Aorta (tissue), 5 donors: ENCODE data around the gene ZNF839. TPM values are rescaled to one million over a fixed set of nuclear protein-coding genes. Genes with fewer than 3 reads are reported as not detected.
"Not testable (repeated sequence)": the region's sequence is repeated elsewhere in the genome, so short reads cannot be mapped to it uniquely, and the experiment has no call there.

ENCODE experiments used
- ATAC-seq: fragments of 200-7000 bp; cut with Tn5 transposase; one replicate; pipeline ENCODE4 v1.9.1; 2022; ENCODE audit warnings: moderate library complexity; ENCODE audit not compliant: low FRiP score
- DNase-seq, 2 donors: peaks; one replicate each; pipeline ENCODE4 v3.0.0-alpha.2; 2020
- H3K27ac ChIP-seq, 2 donors: one replicate each; pipeline ENCODE4 v1.5.1; 2013; ENCODE audit warnings: low read length in 2 of 2, mild to moderate bottlenecking in 2 of 2, moderate library complexity in 2 of 2, control low read depth in 1 of 2, inconsistent platforms in 1 of 2, low read depth in 1 of 2
- H3K27me3 ChIP-seq, 2 donors: one replicate each; pipeline ENCODE4 v1.6.1; 2013; ENCODE audit warnings: control low read depth in 1 of 2, low read length in 1 of 2, mild to moderate bottlenecking in 1 of 2, moderate library complexity in 1 of 2; ENCODE audit not compliant: insufficient read depth in 2 of 2, control insufficient read depth in 1 of 2
- H3K36me3 ChIP-seq, 2 donors: one replicate each; pipeline ENCODE4 v1.6.1; 2013; ENCODE audit warnings: control low read depth in 1 of 2, low read length in 1 of 2, mild to moderate bottlenecking in 1 of 2; ENCODE audit not compliant: insufficient read depth in 2 of 2, control insufficient read depth in 1 of 2
- H3K4me1 ChIP-seq, 2 donors: one replicate each; pipeline ENCODE4 v1.6.1; 2013; ENCODE audit warnings: low read length in 2 of 2, control low read depth in 1 of 2, mild to moderate bottlenecking in 1 of 2, moderate library complexity in 1 of 2; ENCODE audit not compliant: insufficient read depth in 2 of 2, control insufficient read depth in 1 of 2
- H3K4me3 ChIP-seq, 2 donors: one replicate each; pipeline ENCODE4 v1.5.1; 2013; ENCODE audit warnings: low read length in 2 of 2, control low read depth in 1 of 2, mild to moderate bottlenecking in 1 of 2
- H3K9me3 ChIP-seq: one replicate; pipeline ENCODE4 v1.6.1; 2013; ENCODE audit warnings: mild to moderate bottlenecking, low read length; ENCODE audit not compliant: control insufficient read depth
- WGBS, 2 donors: extraction: QIAGEN DNeasy Blood & Tissue Kit; methylation state at CpG; one replicate each; pipeline ENCODE4 v1.1.7; 2013; 5-methylcytosine and 5-hydroxymethylcytosine counted together
- intact Hi-C, 2 donors: fragments of 100-400 bp; cut with DNase I; formaldehyde crosslinking; loops; one replicate each; pipeline versions ENCODE4 v1.14.2 to v1.15.0; 2022
- polyA plus RNA-seq, 2 donors: library from polyadenylated mRNA; stranded (reverse); fragments of 200-250 nt; gene quantifications; one replicate each; pipeline ENCODE4 v1.2.3, GENCODE V29; 2013
- total RNA-seq, 2 donors: library from RNA; stranded (reverse); fragmentation: NEBNext Ultra II Directional; extraction: Animal tissue kit (Norgen Biotek cat#: 25700); gene quantifications; one replicate each; pipeline ENCODE4 v1.2.1, GENCODE V29; 2021
- donor health status: healthy with polysubstance abuse.
- donor health status: Bipolar disorder and iron deficiency.
- donor health status: DM: no; HTN: no; CAD: no.
- donor health status: DM: no; HTN: no; CAD: no.
- donor health status: DM: yes; HTN: yes; CAD: no.

The ZNF839 gene
- total and polyA plus RNA-seq, 4 donors, result 6.0 to 13.1 (median 8.0) TPM

DNA sequence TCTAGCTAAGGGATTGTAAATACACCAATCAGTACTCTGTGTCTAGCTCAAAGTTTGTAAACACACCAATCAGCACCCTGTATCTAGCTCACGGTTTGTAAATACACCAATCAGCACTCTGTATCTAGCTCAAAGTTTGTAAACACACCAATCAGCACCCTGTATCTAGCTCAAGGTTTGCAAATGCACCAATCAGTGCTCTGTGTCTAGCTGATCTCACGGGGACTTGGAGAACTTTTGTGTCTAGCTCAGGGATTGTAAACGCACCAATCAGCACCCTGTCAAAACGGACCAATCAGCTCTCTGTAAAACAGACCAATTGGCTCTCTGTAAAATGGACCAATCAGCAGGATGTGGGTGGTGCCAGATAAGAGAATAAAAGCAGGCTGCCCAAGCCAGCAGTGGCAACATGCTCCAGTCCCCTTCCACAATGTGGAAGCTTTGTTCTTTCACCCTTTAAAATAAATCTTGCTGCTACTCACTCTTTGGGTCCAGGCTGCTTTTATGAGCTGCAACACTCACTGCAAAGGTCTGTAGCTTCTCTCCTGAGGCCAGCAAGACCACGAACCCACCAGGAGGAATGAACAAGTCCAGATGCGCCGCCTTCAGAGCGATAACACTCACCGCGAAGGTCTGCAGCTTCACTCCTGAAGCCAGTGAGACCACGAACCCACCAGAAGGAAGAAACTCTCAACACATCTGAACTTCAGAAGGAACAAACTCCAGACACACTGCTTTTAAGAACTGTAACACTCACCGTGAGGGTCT is 21.1 kb upstream of the ZNF839 start:
- DNase-seq, H3K4me3 ChIP-seq, H3K27ac ChIP-seq, H3K4me1 ChIP-seq, intact Hi-C loops, H3K9me3 ChIP-seq, ATAC-seq, H3K36me3 ChIP-seq, H3K27me3 ChIP-seq: not testable (repeated sequence)
- WGBS, 2 donors, result 92 to 94% methylated on average over 12 of the region's 12 CpGs

DNA sequence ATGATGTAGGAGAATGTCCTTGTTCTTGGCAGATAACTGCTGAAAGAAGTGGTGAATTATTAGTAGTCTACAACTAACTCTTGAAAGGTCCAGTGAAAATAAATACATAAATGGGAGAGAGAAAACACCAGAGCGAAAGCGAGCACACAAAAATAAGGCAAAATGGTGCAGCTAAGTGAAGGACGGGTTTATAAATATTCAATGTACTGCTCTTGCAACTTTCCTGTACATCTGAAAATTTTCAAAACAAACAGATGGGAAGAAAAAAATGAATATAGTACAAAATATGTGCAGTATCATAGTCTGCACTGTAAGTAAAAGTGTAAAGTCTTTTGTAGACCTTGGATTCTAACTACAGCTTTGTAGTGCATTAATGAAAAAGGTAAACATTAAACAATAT is 15.9 kb upstream of the ZNF839 start:
- no peak overlapping the region for H3K27ac ChIP-seq
- H3K4me1 ChIP-seq, result no peaks in the 10 kb centered on the region
- no peak overlapping the region for H3K4me3 ChIP-seq
- H3K27me3 ChIP-seq, result no peaks in the 10 kb centered on the region
- DNase-seq (no peak), ATAC-seq (no peak)
- 93 to 96% methylated on average over 3 of the region's 3 CpGs for WGBS, 2 donors
- no peaks in the 10 kb centered on the region for H3K36me3 ChIP-seq
- H3K9me3 ChIP-seq, result no peaks in the 10 kb centered on the region
- intact Hi-C loops, result no loop called here

DNA sequence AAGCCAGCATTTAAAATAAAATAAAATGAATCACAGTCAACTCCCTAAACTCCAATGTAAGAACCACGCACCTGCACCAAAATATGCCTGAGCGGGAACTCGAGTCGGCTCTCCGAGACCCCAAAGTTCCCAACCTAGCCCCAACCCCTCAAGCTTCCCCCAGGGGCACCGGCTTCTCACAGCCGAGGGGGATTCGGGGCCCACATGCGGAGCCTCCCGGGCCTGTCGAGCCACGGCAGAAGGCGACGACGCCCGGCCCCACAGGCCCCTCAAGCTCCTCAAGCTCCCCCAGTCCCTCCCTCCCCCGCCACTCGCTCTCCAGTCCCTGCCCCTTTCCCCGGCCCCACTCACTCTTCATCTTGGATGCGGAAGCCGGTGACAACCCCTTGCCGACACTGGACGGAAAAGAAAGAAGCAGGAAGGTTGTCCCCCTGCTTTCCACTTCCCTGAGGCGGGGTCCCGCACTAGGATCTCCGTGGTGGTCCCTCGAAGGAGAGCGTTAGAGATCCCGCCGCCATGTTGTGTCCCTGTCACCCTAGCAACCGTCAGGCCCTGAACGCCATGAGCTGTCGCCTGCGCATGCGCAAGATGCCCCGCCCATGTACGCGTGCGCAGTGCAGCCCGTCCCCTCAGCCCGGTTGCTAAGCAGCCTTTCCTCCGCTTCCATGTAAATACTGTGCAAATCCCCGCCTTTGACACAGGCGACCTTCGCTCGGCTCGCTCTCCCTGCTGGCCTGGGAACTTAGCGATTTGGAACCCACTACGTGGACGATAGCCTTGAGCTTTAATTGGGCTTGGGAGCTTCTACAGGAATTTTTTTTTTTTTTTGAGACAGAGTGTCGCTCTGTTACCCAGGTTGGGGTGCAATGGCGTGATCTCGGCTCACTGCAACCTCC is 14.7 kb upstream of the ZNF839 start, which contains the start of gene MOK:
Gene MOK (minus strand): TSS at position 554 of the 896 bp plus-strand sequence. CDS start 196 bp downstream, at position 358.
- intact Hi-C loops, result no loop called here

DNA sequence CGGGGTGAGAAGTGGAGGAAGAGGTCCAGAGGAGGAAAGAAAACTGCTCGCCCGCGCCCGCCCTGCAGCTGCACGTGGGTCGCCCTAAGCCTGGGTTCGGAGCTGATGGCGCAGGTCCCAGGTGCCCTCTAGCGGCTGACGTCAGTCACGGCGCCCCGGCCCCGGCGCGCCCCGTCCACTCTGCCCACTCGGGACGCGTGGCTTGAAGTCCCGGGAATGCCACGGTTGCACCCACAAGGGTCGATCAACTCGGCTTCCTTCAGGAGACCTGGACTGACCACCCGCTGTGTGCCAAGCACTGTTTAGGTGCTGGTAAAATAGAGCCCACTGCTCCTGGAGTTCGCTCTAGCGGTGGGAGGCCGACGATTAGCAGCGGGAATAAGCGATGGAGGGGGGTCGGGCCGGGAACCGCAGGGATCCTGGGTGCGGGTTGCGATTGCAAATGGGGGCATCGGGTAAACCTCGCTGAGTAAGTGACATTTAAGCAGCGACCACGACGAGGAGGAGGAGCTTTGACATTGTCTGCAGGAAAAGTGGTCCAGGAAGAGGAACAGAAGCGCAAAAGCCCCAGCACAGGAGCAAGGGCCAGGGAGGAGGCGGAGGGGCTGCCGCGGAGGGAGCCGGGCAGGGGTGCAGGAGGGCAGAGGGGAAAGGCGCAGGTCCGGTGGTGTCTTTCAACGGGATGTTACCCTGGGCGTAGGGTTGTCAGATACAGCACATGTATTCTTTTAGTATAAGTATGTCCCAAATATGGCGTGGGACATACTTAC is 5.1 kb upstream of the ZNF839 start:
- DNase-seq (peak; percentile 91 to 95), ATAC-seq (peak; percentile 90)
- H3K36me3 ChIP-seq, result no peaks in the 10 kb centered on the region
- peak overlapping the region; percentile 23 to 42 for H3K4me3 ChIP-seq
- no peaks in the 10 kb centered on the region for H3K9me3 ChIP-seq
- no peak overlapping the region for H3K27ac ChIP-seq
- intact Hi-C loops, result loop anchor here (1.0 to 10.0 kb wide), 5 partner anchors 77 to 350 kb away; partner anchors contain the start of genes HSP90AA1 (in 2 of the 2), DYNC1H1 (in 1 of the 2) and WDR20 (in 1 of the 2)
- H3K4me1 ChIP-seq, result no peaks in the 10 kb centered on the region
- H3K27me3 ChIP-seq, result no peaks in the 10 kb centered on the region
- WGBS, 2 donors, result 7 to 8% methylated on average over 52 of the region's 52 CpGs

More for the DNA sequence above, 14.7 kb upstream of the ZNF839 start, which contains the start of gene MOK:
- Histone ChIP-seq H3K4me3 (peak within 1 kb of the TSS; percentile 44 to 64), H3K27ac (no peak within 1 kb of the TSS), H3K4me1 (no peaks in the 10 kb centered on the region), H3K9me3 (no peaks in the 10 kb centered on the region), H3K36me3 (no peaks in the 10 kb centered on the region), H3K27me3 (no peaks in the 10 kb centered on the region)
- ATAC-seq, result peak; percentile 100
- DNase-seq, result peak; percentile 97 to 99
- WGBS, 2 donors, result 0% methylated on average over 50 to 53 of the region's 53 CpGs

DNA sequence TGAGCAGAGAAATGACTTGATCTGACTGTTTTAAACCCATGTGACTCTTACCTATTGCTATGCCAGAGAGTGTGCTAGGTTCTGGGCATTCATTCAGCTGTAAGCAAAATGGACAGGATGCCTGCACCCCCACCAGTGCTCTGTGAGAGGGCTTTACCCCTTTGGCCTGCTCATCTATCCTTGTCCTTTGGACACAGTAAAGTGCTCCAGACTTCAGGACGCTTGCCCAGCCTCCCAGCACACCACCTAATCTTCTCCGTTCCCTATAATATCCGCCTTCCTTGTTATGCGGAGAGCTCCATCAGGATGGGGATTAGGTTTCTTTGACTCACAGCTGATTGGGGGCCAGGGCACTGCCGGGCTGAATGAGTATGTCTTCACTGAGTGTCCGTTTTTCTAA is 4.4 kb upstream of the ZNF839 start:
- H3K36me3 ChIP-seq, result no peaks in the 10 kb centered on the region
- ATAC-seq (no peak), DNase-seq (peak in 1 of 2 donors; percentile 22)
- no peaks in the 10 kb centered on the region for H3K9me3 ChIP-seq
- WGBS, 2 donors, result 87 to 91% methylated on average over 6 of the region's 6 CpGs
- H3K4me1 ChIP-seq, result no peaks in the 10 kb centered on the region
- intact Hi-C loops, result loop anchor here (5.0 to 10.0 kb wide), 3 partner anchors 178 to 350 kb away; partner anchors contain the start of genes HSP90AA1 (in 2 of the 2), DYNC1H1 (in 1 of the 2) and WDR20 (in 1 of the 2)
- H3K27ac ChIP-seq, result no peak overlapping the region
- H3K27me3 ChIP-seq, result no peaks in the 10 kb centered on the region
- H3K4me3 ChIP-seq, result no peak overlapping the region

DNA sequence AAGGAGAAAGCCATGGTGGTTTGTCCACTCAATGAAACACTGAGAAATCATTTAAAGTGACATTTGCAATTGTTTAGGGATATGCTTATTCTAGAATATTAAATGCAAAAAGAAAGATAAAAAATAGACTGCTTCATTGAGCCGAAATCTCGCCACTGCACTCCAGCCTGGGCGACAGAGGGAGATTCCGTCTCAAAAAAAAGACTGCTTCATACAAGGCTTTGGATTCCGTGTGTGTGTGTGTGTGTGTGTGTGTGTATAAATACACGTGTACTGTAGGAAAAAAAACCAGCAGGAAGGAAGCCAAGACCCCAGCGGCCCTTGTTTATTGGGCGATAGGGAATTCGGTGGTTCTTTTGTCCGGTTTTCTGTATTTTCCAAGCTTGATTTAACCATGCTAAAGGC is 3.2 kb upstream of the ZNF839 start:
- Histone ChIP-seq H3K4me1 (no peaks in the 10 kb centered on the region), H3K4me3 (peak overlapping the region; percentile 36 to 46), H3K9me3 (no peaks in the 10 kb centered on the region), H3K36me3 (no peaks in the 10 kb centered on the region), H3K27me3 (no peaks in the 10 kb centered on the region), H3K27ac (peak overlapping the region in 1 of 2 donors; percentile 26)
- intact Hi-C loops, result loop anchor here (5.0 to 10.0 kb wide), 3 partner anchors 179 to 352 kb away; partner anchors contain the start of genes HSP90AA1 (in 2 of the 2), DYNC1H1 (in 1 of the 2) and WDR20 (in 1 of the 2)
- DNase-seq (peak; percentile 63 to 71), ATAC-seq (peak; percentile 19)
- whole genome bisulfite sequencing, 2 donors, result 1 to 2% methylated on average over 10 of the region's 10 CpGs

DNA sequence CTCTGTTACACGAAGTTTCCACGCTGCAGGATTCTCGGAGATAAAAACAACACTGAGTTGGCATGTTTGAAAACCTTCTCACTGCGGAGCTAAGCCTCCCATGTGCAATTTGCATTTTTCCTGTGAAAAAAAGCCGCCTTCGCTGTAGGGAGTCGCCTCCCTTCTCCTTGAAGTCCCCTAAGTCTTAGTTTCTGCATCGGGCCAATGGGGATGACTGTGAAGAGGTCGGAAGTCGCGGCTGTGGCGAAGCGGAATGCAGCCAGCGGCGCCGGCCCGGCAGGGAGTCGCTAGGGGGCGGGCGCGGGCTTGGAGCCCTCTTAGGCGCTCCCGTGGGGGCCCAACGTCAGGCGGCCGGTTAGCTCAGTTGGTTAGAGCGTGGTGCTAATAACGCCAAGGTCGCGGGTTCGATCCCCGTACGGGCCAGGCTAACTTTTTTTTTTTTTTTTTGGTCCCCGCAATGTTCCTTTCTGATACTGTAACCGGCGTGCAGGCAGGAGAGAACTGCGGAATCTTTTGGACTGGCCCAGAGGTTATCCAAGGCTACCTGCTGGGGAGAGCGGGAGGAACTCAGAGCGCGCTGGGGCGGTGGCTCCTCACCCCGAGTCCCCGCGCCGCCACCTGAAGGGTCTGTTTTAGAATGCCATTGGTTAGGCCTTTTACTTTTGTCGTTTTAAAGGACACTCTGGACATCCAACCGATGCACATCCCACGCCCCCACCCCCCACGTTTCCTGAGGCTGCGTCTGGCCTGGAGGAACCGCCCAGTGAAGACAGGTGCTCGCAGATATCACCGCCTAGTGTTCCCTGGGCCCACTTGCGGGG is 2.6 kb upstream of the ZNF839 start:
- peak; percentile 92 for ATAC-seq
- H3K27ac ChIP-seq, result peak overlapping the region in 1 of 2 donors; percentile 65
- H3K4me1 ChIP-seq, result no peaks in the 10 kb centered on the region
- H3K4me3 ChIP-seq, result peak overlapping the region; percentile 36 to 46
- no peaks in the 10 kb centered on the region for H3K27me3 ChIP-seq
- H3K9me3 ChIP-seq, result no peaks in the 10 kb centered on the region
- WGBS, 2 donors, result 1 to 2% methylated on average over 53 to 54 of the region's 54 CpGs
- H3K36me3 ChIP-seq, result no peaks in the 10 kb centered on the region
- peak; percentile 94 to 97 for DNase-seq
- intact Hi-C loops, result loop anchor here (5.0 to 10.0 kb wide), 3 partner anchors 180 to 352 kb away; partner anchors contain the start of genes HSP90AA1 (in 2 of the 2), DYNC1H1 (in 1 of the 2) and WDR20 (in 1 of the 2)
